HG03175 (cell line): Measurements from ENCODE around the gene NPR3.

Experiments used
- ATAC-seq: cut with Tn5 transposase; IDR thresholded peaks from one replicate; pipeline ENCODE4 v1.9.1; 2021; ENCODE audit warnings: mild to moderate bottlenecking, moderate library complexity; ENCODE audit not compliant: unreplicated experiment

Gene NPR3

GRCh38 chr5:32805971-32806638 is 95.0 kb downstream of the NPR3 start:
- no peak for ATAC-seq

GRCh38 chr5:32808783-32809182 is 97.7 kb downstream of the NPR3 start:
- no peak for ATAC-seq

GRCh38 chr5:32810804-32811203 is 99.7 kb downstream of the NPR3 start:
- ATAC-seq: no peak

GRCh38 chr5:32812399-32812798 is 101.3 kb downstream of the NPR3 start:
- ATAC-seq: no peak

GRCh38 chr5:32814141-32814540 is 103.0 kb downstream of the NPR3 start:
- ATAC-seq: no peak

- ATAC-seq: no peak
Measured at GRCh38 chr5:32814620-32815019, 103.5 kb downstream of the NPR3 start.

- ATAC-seq: no peak
Measured at GRCh38 chr5:32827981-32828380, 116.9 kb downstream of the NPR3 start.

- no peak for ATAC-seq
Measured at GRCh38 chr5:32828492-32828891, 117.4 kb downstream of the NPR3 start.

- ATAC-seq: no peak
Measured at GRCh38 chr5:32831624-32832023, 120.5 kb downstream of the NPR3 start.

- no peak for ATAC-seq
Measured at GRCh38 chr5:32833127-32833526, 122.0 kb downstream of the NPR3 start.

GRCh38 chr5:32833663-32834062 is 122.5 kb downstream of the NPR3 start:
- ATAC-seq: no peak

- ATAC-seq: no peak
Measured at GRCh38 chr5:32834251-32834650, 123.1 kb downstream of the NPR3 start.

GRCh38 chr5:32836176-32836575 is 125.1 kb downstream of the NPR3 start:
- no peak for ATAC-seq

GRCh38 chr5:32837211-32837610 is 126.1 kb downstream of the NPR3 start:
- no peak for ATAC-seq

GRCh38 chr5:32839106-32839505 is 128.0 kb downstream of the NPR3 start:
- ATAC-seq: no peak

- no peak for ATAC-seq
Measured at GRCh38 chr5:32840606-32841005, 129.5 kb downstream of the NPR3 start.
